RWPE1 (cell line): Measurements from ENCODE around the gene USP6NL.

Experiments used
- CTCF ChIA-PET: fragments of 350-600 bp; sonication (Branson Sonifier 250); formaldehyde crosslinking; extraction: SDS; loops from one replicate; lab custom pipeline; 2021; lab: Yijun Ruan, JAX
- POLR2A ChIA-PET: fragments of 400-600 bp; formaldehyde crosslinking; extraction: SDS; loops from one replicate; lab custom pipeline; 2020; ENCODE audit warnings: antibody characterized with exemption; ENCODE audit not compliant: low non-redundant PET; lab: Yijun Ruan, JAX
- DNase-seq: peaks from one replicate; pipeline ENCODE4 v3.0.0; 2012; ENCODE audit warnings: low spot score
- H3K27ac ChIP-seq: fragments of 450-650 bp; 2 replicates; pipeline ENCODE4 v1.5.1; 2017
- CTCF ChIP-seq: fragments of 450-650 bp; conservative IDR thresholded peaks from 2 replicates; pipeline ENCODE4 v1.5.1; 2017; ENCODE audit warnings: low read depth, mild to moderate bottlenecking

Gene USP6NL

GRCh38 chr10:11646450-11646849 lies 35.0 kb upstream of the USP6NL start:
- ChIA-PET POLR2A (no interaction called here), CTCF (interaction anchor here (0.6 to 0.7 kb wide), 2 partner anchors 25 to 40 kb away, joined by 4 to 5 read pairs; no protein-coding TSS in a partner anchor)
- no peak for DNase-seq
- TF ChIP-seq CTCF: no peak
- H3K27ac ChIP-seq: no peak overlapping the region

GRCh38 chr10:11643039-11643438 lies 31.6 kb upstream of the USP6NL start:
- ChIA-PET CTCF (no interaction called here), POLR2A (no interaction called here)
- no peak for DNase-seq
- H3K27ac ChIP-seq: no peak overlapping the region
- TF ChIP-seq CTCF: no peak

GRCh38 chr10:11642566-11642965 lies 31.1 kb upstream of the USP6NL start:
- no peak for TF ChIP-seq CTCF
- no peak for DNase-seq
- no peak overlapping the region for H3K27ac ChIP-seq
- ChIA-PET POLR2A (no interaction called here), CTCF (no interaction called here)

GRCh38 chr10:11639849-11640764 lies 28.7 kb upstream of the USP6NL start:
- H3K27ac ChIP-seq: no peak overlapping the region
- no peak for DNase-seq
- no peak for TF ChIP-seq CTCF
- ChIA-PET POLR2A (no interaction called here), CTCF (no interaction called here)

GRCh38 chr10:11639362-11639761 lies 27.9 kb upstream of the USP6NL start:
- no peak for TF ChIP-seq CTCF
- no peak for DNase-seq
- no peak overlapping the region for H3K27ac ChIP-seq
- ChIA-PET POLR2A (no interaction called here), CTCF (no interaction called here)

GRCh38 chr10:11638055-11638698 lies 26.7 kb upstream of the USP6NL start:
- TF ChIP-seq CTCF: no peak
- ChIA-PET POLR2A (no interaction called here), CTCF (no interaction called here)
- H3K27ac ChIP-seq: no peak overlapping the region
- DNase-seq: no peak
